Dermis microvascular lymphatic vessel endothelial cell (primary cell): ENCODE measurements around the gene ANXA6. TPM values are rescaled to one million over a fixed set of nuclear protein-coding genes. Genes with fewer than 3 reads are reported as not detected.

Experiments used
- DNase-seq, 2 donors: peaks; one replicate each; pipeline versions ENCODE4 v3.0.0 to v3.0.0-alpha.2; 2010; ENCODE audit warnings: low read depth in 2 of 2
- total RNA-seq: library from RNA; depleted of rRNA; stranded (reverse); fragments of >200 nt; gene quantifications from 2 replicates; pipeline ENCODE4 v1.2.1, GENCODE V29; 2014

The ANXA6 gene
- total RNA-seq, 1 donor from 2014 or later = 68.2 TPM

DNA sequence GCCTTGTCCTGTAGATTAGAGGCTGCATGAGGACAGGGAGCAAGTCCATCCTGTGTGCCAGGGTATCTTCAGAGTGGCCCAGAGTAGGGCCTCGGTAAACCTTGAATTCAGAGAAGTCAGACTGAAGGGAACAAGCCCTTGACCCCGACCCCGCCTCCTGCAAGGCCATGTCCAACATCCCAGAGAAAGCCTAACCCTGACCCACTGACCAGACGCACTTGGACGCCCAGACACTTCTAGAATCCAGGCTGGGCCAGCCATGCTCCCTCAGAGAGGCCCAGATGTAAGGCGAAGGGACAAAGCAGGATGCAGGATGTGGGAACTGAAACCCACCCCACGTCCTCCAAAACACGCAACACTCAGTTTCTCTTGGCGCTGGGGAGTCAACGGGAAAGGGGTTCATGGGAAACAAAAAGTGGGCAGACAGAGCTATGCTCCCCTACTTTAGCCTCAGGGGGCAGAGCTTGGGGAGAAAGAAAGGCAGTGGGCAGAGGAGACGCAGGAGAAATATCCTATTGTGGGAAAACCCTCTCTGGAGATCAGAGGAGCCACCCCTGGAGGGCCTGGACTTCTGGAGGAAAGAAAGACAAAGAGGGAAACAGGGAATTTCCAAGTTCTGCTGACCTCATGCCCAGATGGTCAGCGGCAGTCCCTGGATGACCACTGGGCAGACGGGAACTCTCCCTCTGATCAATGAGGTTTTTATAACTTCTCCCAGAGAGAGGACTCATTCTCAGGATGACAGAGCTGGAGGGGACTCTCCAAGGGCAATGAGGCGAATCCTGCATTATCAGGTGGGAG lies 89.7 kb downstream of the ANXA6 start:
- DNase-seq = peak in 1 of 2 donors; percentile 50

DNA sequence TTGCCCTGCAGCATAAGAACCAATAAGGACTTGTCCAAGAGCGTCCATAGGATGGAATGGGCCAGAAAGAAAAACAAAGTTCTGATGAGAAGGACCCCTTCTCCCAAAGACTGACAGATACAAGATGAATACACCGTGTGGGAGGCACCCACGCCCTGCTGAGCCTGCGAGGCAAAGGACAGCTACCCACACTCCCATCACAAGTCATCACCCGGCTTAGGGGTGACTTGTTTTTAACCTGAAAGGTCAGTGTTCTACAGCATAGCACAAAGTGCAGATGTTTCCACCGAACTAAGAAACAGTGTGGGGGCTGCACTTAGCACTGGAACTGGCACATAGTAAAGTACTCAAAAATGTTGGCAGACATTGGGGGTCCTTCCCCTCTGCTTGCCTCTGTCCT lies 90.7 kb downstream of the ANXA6 start:
- DNase-seq = no peak

- no peak for DNase-seq
Measured at GRCh38 chr5:151065609-151066008, 92.0 kb downstream of the ANXA6 start.

GRCh38 chr5:151064916-151065499 lies 92.6 kb downstream of the ANXA6 start:
- DNase-seq = no peak

- DNase-seq = peak in 1 of 2 donors; percentile 81
Measured at GRCh38 chr5:151063142-151063989, 94.2 kb downstream of the ANXA6 start.

- DNase-seq = no peak
Measured at GRCh38 chr5:151062405-151063141, 95.0 kb downstream of the ANXA6 start.

DNA sequence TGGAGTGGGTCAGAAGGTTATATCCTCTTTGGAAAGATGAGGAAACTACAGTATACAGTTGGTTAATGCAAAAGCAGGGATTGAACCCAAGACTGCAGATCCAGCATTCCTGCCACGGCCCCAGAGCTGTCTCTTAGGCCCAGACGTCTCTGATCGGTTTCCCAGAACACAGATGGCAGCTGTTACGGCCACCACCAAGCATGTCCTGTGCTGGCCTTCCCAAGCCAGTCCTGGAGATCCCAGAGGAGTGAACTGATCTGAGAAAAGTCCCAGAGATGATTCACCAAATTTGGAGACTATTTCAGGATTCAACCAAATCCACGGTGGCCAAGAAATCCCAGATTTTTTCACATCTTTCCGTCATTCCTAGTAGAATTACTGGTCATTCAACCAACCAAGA lies 96.8 kb downstream of the ANXA6 start:
- no peak for DNase-seq

DNA sequence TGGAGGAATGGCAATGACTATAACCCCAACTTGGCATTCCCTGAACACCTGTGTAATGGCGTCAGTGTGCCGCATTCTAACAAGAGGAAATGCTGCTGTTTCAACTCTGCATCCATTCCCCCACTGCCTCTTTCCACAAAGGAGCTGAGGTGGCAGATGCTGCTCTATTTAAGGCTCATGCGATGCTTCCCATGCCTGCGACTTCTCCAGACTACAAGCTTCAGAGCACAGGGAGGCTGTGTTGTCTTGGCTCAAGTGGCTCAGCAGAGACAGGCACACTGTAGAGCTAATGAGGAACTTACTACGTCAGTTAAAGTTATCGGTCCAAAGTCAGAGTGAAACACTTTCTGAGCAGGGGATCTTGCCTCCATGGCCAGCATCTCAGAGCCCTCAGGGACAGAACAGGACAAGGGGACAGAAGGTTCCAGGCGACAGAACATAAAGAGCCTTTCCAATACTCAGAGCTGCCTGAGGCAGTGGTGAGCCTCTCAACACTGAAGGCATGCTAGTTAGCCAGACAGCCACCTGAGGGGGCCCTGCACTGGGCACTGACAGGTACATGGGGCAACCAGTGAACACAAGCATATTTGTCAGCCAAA lies 98.6 kb downstream of the ANXA6 start:
- no peak for DNase-seq

GRCh38 chr5:151058301-151058700 lies 99.3 kb downstream of the ANXA6 start:
- no peak for DNase-seq

- DNase-seq = no peak
Measured at GRCh38 chr5:151056379-151057325, 100.9 kb downstream of the ANXA6 start.

DNA sequence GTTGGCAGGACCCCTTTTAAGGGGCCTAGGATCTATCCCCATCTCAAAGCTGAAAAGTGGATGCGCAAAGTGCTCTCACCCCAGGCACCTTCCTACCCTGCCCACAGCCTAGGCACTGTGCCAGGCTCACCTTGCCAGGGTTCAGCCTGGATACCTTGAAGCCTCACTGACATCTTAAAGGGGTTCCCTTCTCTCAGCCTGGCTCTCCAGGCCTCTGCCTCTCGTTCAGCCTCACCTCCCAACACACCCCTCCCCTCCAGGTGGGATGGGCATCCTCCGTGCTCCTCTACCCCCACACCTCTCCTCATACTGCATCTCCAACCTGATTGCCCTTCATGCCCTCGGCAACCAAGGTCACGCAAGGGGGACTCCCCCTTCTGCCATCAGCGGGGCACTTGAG lies 102.2 kb downstream of the ANXA6 start:
- no peak for DNase-seq

- no peak for DNase-seq
Measured at GRCh38 chr5:151054709-151055108, 102.9 kb downstream of the ANXA6 start.

GRCh38 chr5:151053796-151054462 lies 103.7 kb downstream of the ANXA6 start:
- DNase-seq = no peak

DNA sequence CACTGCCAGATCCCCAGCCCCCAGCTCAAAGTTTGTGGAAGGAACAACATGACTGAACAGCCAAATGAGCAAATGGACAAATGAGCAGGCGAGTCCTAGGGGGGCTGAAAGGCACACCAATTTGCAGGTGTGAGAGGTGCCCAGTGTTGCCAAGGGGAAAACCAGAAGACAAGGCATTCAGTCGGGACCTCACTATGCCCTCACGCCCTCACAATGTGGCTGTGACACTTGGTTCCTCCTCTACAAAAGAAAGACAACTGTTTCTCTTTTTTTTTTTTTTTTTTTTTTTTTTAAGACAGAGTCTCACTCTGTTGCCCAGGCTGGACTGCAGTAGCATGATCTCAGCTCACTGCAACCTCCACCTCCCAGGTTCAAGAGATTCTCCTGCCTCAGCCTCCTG lies 104.7 kb downstream of the ANXA6 start:
- no peak for DNase-seq

DNA sequence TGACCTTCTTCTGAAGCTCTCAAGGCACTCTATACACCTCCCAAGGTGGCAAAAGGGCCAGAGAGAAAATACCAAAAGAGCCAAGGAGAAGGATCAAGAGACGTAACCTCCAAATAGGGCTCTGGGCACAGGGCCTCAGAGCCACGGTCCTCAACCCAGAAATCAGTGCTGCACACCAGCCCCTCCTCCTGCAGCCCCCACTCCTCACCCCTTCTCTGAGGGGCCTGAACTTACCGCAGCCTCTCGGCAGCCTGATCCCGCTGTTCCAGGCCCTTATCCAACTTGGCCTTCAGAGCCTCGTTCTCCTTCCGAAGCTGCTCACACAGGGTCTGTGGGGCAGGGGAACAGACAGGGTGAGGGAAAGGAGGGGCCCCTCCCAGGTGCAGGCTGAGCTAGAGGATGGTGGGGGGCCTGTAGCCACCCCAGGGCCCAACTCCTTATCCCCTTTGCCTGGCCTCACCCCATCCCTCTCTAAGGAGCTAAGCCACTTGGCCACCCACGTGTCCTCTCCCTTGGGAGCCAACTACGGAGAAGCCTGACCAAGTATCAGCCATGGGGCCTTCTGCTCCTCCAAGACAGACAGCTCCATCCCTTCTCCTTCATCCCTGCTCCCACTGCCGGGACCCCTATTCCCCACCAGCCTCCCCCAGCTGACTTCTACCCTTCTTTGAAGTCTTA lies 105.5 kb downstream of the ANXA6 start:
- DNase-seq = no peak

DNA sequence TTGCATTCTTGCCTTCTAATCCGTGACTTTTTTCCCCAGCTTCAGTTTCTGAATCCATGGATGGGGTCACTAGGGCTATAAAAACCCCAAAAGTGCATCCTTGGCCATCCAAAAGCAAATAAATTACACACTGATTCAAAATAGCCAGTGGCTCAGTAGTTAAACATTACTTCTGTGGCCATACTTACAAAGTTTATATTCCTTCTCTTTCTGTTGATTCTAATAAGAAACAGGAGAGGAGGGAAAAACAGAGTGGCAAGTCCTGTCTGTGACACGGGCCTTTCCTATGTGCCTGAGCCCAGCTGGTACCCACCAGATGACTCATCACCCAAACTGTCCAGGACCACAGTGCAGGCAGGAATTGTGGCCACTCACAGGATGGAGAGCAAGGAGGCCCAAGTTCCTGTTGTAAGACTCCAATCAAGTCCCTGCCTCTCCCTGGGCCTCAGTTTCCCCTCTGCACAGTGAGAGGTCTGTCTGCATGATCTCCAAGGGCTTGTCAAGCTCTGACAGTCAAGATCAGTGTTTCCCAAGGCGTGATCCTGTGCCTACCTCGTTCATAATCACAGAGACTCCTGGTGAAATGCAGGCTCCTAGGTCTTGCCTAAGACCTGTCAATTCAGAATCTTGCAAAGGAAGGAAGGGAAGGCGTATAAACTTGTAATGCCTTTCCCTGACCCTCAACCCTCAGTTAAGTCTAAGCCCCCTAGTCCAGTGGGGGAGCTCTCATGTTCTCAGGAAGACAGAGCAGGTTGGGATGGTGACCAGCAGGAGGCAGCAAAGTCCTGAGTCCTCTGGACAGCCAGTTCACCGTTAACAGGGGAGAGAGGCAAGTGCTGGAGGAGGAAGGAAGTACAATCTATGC lies 106.3 kb downstream of the ANXA6 start:
- peak; percentile 63 to 85 for DNase-seq
